HepG2 (cell line): ENCODE data around the gene THRB. TPM values are rescaled to one million over a fixed set of nuclear protein-coding genes. Genes with fewer than 3 reads are reported as not detected.

ENCODE experiments used
- ATAC-seq: fragments of 200-7000 bp; cut with Tn5 transposase; 3 replicates; pipeline ENCODE4 v1.9.1; 2020; ENCODE audit warnings: mild to moderate bottlenecking, moderate library complexity
- BruUV-seq: library from RNA; stranded (reverse); fragments of 400-500 nt; replicated peaks from 2 replicates; lab custom pipeline; 2021; lab: Mats Ljungman, UMichigan
- CTCF ChIA-PET: fragments of 300-600 bp; formaldehyde crosslinking; extraction: SDS; loops from one replicate; lab custom pipeline; 2021; ENCODE audit warnings: low total read pairs, inconsistent platforms, low intra/inter-chr PET ratio; lab: Yijun Ruan, JAX
- POLR2A ChIA-PET: fragments of 350-600 bp; sonication (Branson Sonifier 250); formaldehyde crosslinking; loops from one replicate; lab custom pipeline; 2020; ENCODE audit warnings: antibody characterized with exemption, inconsistent platforms; lab: Yijun Ruan, JAX
- DNase-seq: peaks from one replicate; pipeline ENCODE4 v3.0.0-alpha.2; 2015; ENCODE audit warnings: low spot score
- FAIRE-seq: peaks from 3 replicates; lab custom pipeline; 2011; peaks lifted over from hg19 to GRCh38; lab: Jason Lieb, UNC
- H2AFZ ChIP-seq: one replicate; pipeline ENCODE4 v1.6.1; 2011; ENCODE audit warnings: low read length, inconsistent platforms
- H3K27ac ChIP-seq: fragments of 300-600 bp; 3 replicates; pipeline ENCODE4 v1.8.0; 2011; ENCODE audit warnings: mixed run types, mild to moderate bottlenecking, mixed read lengths, low read length, inconsistent platforms; ENCODE audit not compliant: insufficient read depth; ENCODE audit errors: extremely low read length
- H3K27me3 ChIP-seq, 2 experiments: fragments of 200-600 bp in 1 of 2; 2 replicates in 1 of 2; 3 replicates in 1 of 2; pipeline versions ENCODE4 v1.6.0 to v1.8.0; 2011; ENCODE audit warnings: low read length in 2 of 2, mild to moderate bottlenecking in 2 of 2, moderate library complexity in 2 of 2, inconsistent platforms in 1 of 2; ENCODE audit not compliant: insufficient read depth in 2 of 2, control insufficient read depth in 1 of 2
- H3K36me3 ChIP-seq, 2 experiments: fragments of 200-600 bp in 1 of 2; replicated peaks in 1 of 2; 2 replicates in 1 of 2; 3 replicates in 1 of 2; pipeline versions ENCODE4 v1.5.1 to v1.8.0; 2011; ENCODE audit warnings: low read length in 2 of 2, inconsistent platforms in 1 of 2; ENCODE audit not compliant: insufficient read depth in 2 of 2, control insufficient read depth in 1 of 2
- H3K4me1 ChIP-seq: 2 replicates; pipeline ENCODE4 v1.5.1; 2012; ENCODE audit warnings: low read length, inconsistent platforms; ENCODE audit not compliant: insufficient read depth
- H3K4me2 ChIP-seq: 2 replicates; pipeline ENCODE4 v1.6.0; 2011; ENCODE audit warnings: low read depth, low read length, inconsistent platforms
- H3K4me3 ChIP-seq, 3 experiments: fragments of 200-600 bp in 1 of 3; sonication (generic), shearing (Covaris generic) in 1 of 3; replicated peaks in 1 of 3; 2 replicates each; pipeline ENCODE4 v1.5.1; 2011 to 2016; ENCODE audit warnings: low read length in 3 of 3, inconsistent platforms in 2 of 3, low read depth in 2 of 3, mild to moderate bottlenecking in 2 of 3, control low read depth in 1 of 3, mixed read lengths in 1 of 3; ENCODE audit not compliant: insufficient read depth in 1 of 3
- H3K79me2 ChIP-seq: one replicate; pipeline ENCODE4 v1.6.1; 2011; ENCODE audit warnings: low read length, inconsistent platforms; ENCODE audit not compliant: insufficient read depth
- H3K9ac ChIP-seq: 2 replicates; pipeline ENCODE4 v1.6.0; 2011; ENCODE audit warnings: mild to moderate bottlenecking, low read depth, low read length, inconsistent platforms; ENCODE audit not compliant: insufficient read depth
- H3K9me3 ChIP-seq: 2 replicates; pipeline ENCODE4 v1.5.1; 2012; ENCODE audit warnings: mild to moderate bottlenecking, low read length
- H4K20me1 ChIP-seq: 2 replicates; pipeline ENCODE4 v1.6.0; 2011; ENCODE audit warnings: inconsistent platforms, mild to moderate bottlenecking, low read length, moderate library complexity; ENCODE audit not compliant: insufficient read depth
- GPBP1L1 ChIP-seq: sonication (generic); formaldehyde crosslinking; IDR thresholded peaks from 2 replicates; pipeline ENCODE4 v1.5.0; 2020; ENCODE audit warnings: mild to moderate bottlenecking, missing genetic modification reagents
- MEF2D ChIP-seq: sonication (generic); formaldehyde crosslinking; IDR thresholded peaks from 2 replicates; pipeline ENCODE4 v1.5.1; 2020; ENCODE audit warnings: mild to moderate bottlenecking, missing genetic modification reagents
- ZBTB43 ChIP-seq: sonication (generic); formaldehyde crosslinking; conservative IDR thresholded peaks from 2 replicates; pipeline ENCODE4 v1.4.0; 2020; ENCODE audit warnings: missing genetic modification reagents
- WGBS: methylation state at CpG from one replicate; pipeline ENCODE4 v1.1.6; 2017; ENCODE audit warnings: low lambda C conversion rate; 5-methylcytosine and 5-hydroxymethylcytosine counted together
- in situ Hi-C: cut with HindIII; loops from 2 replicates; pipeline ENCODE4 v1.10.0; 2017; ENCODE audit warnings: low pct_unique_long_range_greater_than_20kb; ENCODE audit not compliant: extremely low pct_ligation_motif_present
- intact Hi-C: fragments of 100-400 bp; cut with micrococcal nuclease; formaldehyde crosslinking; loops from one replicate; pipeline ENCODE4 v1.10.0; 2022; ENCODE audit not compliant: unreplicated experiment
- polyA plus RNA-seq, 8 experiments: library from polyadenylated mRNA; depleted of rRNA in 3 of 8; stranded (reverse) in 7 of 8; unstranded in 1 of 8; fragments of >200 nt; fragmentation: Illumina TruSeq in 4 of 8; extraction: Trizol in 4 of 8; gene quantifications; 2 replicates each; pipeline versions ENCODE4 v1.2.1 to v1.2.3, GENCODE V29; 2011 to 2016; ENCODE audit warnings: low read depth in 4 of 8, missing spikeins in 1 of 8, mixed read lengths in 1 of 8; ENCODE audit not compliant: insufficient read depth in 1 of 8
- total RNA-seq, 5 experiments: library from RNA; depleted of rRNA; stranded (reverse); fragments of >200 nt; fragmentation: Illumina TruSeq; extraction: Trizol; gene quantifications; 2 replicates each; pipeline ENCODE4 v1.2.3, GENCODE V29; 2016; ENCODE audit warnings: low read depth in 1 of 5
- TF ChIP-seq, protein P1 (sequence below): sonication (generic); formaldehyde crosslinking; IDR thresholded peaks from 2 replicates; pipeline ENCODE4 v1.5.0; 2020; ENCODE audit warnings: mild to moderate bottlenecking, missing genetic modification reagents
- TF ChIP-seq, protein P2 (sequence below): sonication (generic); formaldehyde crosslinking; IDR thresholded peaks from 2 replicates; pipeline ENCODE4 v1.5.1; 2020; ENCODE audit warnings: mild to moderate bottlenecking, missing genetic modification reagents
- TF ChIP-seq, protein P3 (sequence below): sonication (generic); formaldehyde crosslinking; IDR thresholded peaks from 2 replicates; pipeline ENCODE4 v1.5.0; 2020; ENCODE audit warnings: missing genetic modification reagents

The THRB gene
- total and polyA plus RNA-seq, 2 of the 13 experiments (the other 11 are each of a cell fraction or from before 2014, with no cell fraction given) = 4.7 to 22.7 TPM

DNA sequence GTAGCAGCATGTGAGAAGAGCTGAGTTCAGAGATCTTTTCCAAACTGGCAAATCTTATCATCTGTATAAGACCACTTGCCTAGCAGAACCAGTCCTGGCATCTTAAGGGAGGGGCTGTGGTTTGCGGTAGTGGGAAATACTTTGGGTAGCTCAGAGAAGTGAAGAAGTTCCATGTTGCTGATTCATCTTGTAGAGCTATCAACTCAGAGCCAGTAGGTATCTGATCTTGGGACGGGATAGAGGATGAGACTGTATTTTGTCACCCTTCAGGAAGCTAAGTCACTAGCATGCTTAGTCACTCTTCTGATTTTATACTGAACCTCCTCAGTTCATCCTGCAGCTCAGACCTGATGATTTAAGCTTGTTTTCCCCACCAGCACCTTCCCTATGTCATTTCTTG, 338.2 kb downstream of the THRB start:
- Histone ChIP-seq H3K27me3 (no peaks in the 10 kb centered on the region), H3K9me3 (no peaks in the 10 kb centered on the region), H3K36me3 (no peaks in the 10 kb centered on the region; a peak in 1 of 5 replicates), H3K27ac (no peak overlapping the region), H2AFZ (no peak overlapping the region), H4K20me1 (no peaks in the 10 kb centered on the region), H3K9ac (no peak overlapping the region)
- in situ Hi-C loops = no loop called here
- POLR2A ChIA-PET = no interaction called here
- no peak for DNase-seq
- no peak for FAIRE-seq
- TF ChIP-seq, protein P1, sequence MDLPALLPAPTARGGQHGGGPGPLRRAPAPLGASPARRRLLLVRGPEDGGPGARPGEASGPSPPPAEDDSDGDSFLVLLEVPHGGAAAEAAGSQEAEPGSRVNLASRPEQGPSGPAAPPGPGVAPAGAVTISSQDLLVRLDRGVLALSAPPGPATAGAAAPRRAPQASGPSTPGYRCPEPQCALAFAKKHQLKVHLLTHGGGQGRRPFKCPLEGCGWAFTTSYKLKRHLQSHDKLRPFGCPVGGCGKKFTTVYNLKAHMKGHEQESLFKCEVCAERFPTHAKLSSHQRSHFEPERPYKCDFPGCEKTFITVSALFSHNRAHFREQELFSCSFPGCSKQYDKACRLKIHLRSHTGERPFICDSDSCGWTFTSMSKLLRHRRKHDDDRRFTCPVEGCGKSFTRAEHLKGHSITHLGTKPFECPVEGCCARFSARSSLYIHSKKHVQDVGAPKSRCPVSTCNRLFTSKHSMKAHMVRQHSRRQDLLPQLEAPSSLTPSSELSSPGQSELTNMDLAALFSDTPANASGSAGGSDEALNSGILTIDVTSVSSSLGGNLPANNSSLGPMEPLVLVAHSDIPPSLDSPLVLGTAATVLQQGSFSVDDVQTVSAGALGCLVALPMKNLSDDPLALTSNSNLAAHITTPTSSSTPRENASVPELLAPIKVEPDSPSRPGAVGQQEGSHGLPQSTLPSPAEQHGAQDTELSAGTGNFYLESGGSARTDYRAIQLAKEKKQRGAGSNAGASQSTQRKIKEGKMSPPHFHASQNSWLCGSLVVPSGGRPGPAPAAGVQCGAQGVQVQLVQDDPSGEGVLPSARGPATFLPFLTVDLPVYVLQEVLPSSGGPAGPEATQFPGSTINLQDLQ = no peak
- TF ChIP-seq, protein P2, sequence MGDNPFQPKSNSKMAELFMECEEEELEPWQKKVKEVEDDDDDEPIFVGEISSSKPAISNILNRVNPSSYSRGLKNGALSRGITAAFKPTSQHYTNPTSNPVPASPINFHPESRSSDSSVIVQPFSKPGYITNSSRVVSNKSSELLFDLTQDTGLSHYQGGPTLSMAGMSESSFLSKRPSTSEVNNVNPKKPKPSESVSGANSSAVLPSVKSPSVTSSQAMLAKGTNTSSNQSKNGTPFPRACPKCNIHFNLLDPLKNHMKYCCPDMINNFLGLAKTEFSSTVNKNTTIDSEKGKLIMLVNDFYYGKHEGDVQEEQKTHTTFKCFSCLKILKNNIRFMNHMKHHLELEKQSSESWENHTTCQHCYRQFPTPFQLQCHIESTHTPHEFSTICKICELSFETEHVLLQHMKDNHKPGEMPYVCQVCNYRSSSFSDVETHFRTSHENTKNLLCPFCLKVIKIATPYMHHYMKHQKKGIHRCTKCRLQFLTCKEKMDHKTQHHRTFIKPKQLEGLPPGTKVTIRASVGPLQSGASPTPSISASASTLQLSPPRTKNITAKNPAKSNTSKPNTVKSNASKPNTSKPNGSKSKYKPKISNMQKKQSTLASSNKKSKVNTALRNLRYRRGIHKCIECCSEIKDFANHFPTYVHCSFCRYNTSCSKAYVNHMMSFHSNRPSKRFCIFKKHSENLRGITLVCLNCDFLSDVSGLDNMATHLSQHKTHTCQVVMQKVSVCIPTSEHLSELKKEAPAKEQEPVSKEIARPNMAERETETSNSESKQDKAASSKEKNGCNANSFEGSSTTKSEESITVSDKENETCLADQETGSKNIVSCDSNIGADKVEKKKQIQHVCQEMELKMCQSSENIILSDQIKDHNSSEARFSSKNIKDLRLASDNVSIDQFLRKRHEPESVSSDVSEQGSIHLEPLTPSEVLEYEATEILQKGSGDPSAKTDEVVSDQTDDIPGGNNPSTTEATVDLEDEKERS (CRISPR knock-in tag) = no peak
- TF ChIP-seq, protein P3, sequence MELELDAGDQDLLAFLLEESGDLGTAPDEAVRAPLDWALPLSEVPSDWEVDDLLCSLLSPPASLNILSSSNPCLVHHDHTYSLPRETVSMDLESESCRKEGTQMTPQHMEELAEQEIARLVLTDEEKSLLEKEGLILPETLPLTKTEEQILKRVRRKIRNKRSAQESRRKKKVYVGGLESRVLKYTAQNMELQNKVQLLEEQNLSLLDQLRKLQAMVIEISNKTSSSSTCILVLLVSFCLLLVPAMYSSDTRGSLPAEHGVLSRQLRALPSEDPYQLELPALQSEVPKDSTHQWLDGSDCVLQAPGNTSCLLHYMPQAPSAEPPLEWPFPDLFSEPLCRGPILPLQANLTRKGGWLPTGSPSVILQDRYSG (CRISPR knock-in tag) = no peak
- no peak for TF ChIP-seq MEF2D (CRISPR knock-in tag)
- TF ChIP-seq ZBTB43 (CRISPR knock-in tag) = no peak
- no peak for TF ChIP-seq GPBP1L1 (CRISPR knock-in tag)
- TF ChIP-seq, all 625 proteins: peak for 0
- Histone ChIP-seq H3K4me2 (no peak overlapping the region), H3K4me3 (no peak overlapping the region), H3K79me2 (no peaks in the 10 kb centered on the region), H3K4me1 (no peaks in the 10 kb centered on the region)
- 100% methylated on average over 2 of the region's 2 CpGs for WGBS
- no peak for ATAC-seq
- intact Hi-C loops = no loop called here
- no TSS peak for BruUV-seq
- CTCF ChIA-PET = no interaction called here
